GM12864 (cell line): ENCODE data around the gene ZC3H15.

Experiments
- DNase-seq: peaks from one replicate; pipeline ENCODE4 v3.0.0-alpha.2; 2011; ENCODE audit warnings: low read depth
- H3K4me3 ChIP-seq: 2 replicates; pipeline ENCODE4 v1.5.1; 2011; ENCODE audit warnings: mild to moderate bottlenecking, low read depth, low read length, control low read depth
- CTCF ChIP-seq: IDR thresholded peaks from 2 replicates; pipeline ENCODE4 v1.5.1; 2011; ENCODE audit warnings: low read depth, mild to moderate bottlenecking, moderate library complexity, low read length, control low read depth, inconsistent platforms; ENCODE audit errors: missing control alignments

ZC3H15 gene

GRCh38 chr2:186497928-186498327 is 11.9 kb downstream of the ZC3H15 start:
- no peak for DNase-seq
- no peak overlapping the region for H3K4me3 ChIP-seq
- TF ChIP-seq CTCF, result no peak

GRCh38 chr2:186498834-186499233 is 12.8 kb downstream of the ZC3H15 start:
- no peak for TF ChIP-seq CTCF
- no peak for DNase-seq
- no peak overlapping the region for H3K4me3 ChIP-seq

GRCh38 chr2:186503827-186504606 is 18.0 kb downstream of the ZC3H15 start:
- TF ChIP-seq CTCF, result peak; percentile 40
- no peak for DNase-seq
- H3K4me3 ChIP-seq, result no peak overlapping the region

GRCh38 chr2:186508263-186508662 is 22.2 kb downstream of the ZC3H15 start:
- H3K4me3 ChIP-seq, result no peak overlapping the region
- no peak for DNase-seq
- TF ChIP-seq CTCF, result no peak

GRCh38 chr2:186515376-186515775 is 29.3 kb downstream of the ZC3H15 start:
- no peak for TF ChIP-seq CTCF
- no peak for DNase-seq
- no peak overlapping the region for H3K4me3 ChIP-seq

- TF ChIP-seq CTCF, result no peak
- no peak for DNase-seq
These were observed 30.3 kb downstream of the ZC3H15 start for GRCh38 chr2:186516396-186516795.

GRCh38 chr2:186517090-186517489 is 31.0 kb downstream of the ZC3H15 start:
- H3K4me3 ChIP-seq, result no peak overlapping the region
- no peak for TF ChIP-seq CTCF
- no peak for DNase-seq

More at GRCh38 chr2:186516396-186516795, 30.3 kb downstream of the ZC3H15 start:
- H3K4me3 ChIP-seq, result no peak overlapping the region
